Glomerular visceral epithelial cell (primary cell): Measurements from ENCODE around the gene ZNF12.

Source experiments
- DNase-seq: peaks from one replicate; pipeline ENCODE4 v3.0.0-alpha.2; 2016; ENCODE audit errors: extremely low spot score

Gene ZNF12

GRCh38 chr7:6647541-6647940 is 59.2 kb downstream of the ZNF12 start:
- no peak for DNase-seq

GRCh38 chr7:6647080-6647479 is 59.7 kb downstream of the ZNF12 start:
- no peak for DNase-seq

- DNase-seq = no peak
Observed at GRCh38 chr7:6646465-6646864, 60.3 kb downstream of the ZNF12 start.

- DNase-seq = no peak
Observed at GRCh38 chr7:6644728-6645127, 62.0 kb downstream of the ZNF12 start.

DNA sequence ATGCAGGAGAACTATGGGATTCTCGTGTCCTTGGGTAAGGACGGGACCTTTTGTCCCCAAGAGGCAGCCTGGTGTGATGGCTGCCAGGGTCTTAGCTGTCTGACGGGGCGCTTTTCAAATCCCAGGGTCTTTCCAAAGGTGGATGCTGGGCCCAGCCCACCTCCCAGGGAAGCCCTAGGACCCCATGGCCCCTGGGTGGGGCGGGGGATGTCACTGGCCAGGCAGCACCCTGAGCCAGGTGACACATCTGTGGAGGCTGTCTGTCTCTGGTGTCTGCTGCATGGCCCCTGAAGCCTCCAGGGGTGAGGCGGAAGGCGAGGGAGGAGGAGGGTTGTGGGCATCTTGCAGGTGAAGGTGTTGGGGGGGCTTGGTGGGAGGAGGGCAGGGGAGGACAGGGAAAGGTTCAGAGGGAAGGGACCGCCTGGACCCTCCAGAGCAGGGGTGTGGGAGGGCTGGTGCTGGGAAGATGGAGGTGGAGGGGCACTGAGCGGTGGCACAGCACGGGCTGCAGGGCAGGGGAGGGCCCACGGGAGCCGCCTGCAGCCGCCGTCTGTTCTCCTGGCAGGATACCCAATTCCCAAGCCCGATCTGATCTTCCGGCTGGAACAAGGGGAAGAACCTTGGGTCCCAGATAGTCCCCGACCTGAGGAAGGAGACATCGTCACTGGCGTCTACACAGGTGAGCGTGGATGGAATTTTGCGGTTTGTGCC is 62.7 kb downstream of the ZNF12 start:
- no peak for DNase-seq

DNA sequence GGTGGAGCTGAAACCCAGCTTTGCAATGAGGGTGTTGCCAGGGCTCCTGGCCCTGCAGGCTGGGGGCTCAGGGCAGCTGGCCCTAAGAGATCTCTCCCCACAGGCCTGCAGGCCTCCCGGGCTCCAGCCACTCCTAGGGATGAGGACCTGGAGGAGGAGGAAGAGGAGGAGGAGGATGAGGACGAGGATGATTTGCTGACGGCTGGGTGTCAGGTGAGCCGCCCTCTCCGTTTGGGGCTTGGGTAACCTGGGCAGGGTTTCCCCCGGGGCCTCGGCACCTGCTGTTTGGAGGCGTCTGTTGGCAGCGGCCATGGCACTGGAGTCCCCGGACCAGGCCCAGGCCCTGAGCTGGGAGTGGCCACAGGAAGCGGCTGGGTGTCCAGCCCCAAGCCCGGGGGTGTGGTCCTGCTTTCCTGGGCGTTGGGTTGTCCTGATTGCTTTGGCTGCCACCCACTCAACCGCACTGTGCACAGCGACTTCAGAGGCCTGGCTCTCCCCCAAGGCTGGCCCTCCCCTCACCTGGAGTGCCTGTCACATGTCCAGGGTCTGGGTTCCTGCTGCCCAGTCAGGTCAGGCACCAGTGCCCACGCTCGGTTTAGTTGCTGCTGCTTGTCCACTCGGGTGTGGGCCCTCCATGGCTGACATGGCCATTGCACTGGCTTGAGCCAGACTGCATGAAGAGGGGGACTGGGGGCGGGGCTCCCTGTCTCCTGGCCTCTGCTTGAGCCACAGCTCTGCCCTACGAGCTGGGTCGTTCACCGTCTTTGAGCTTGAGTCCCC is 63.7 kb downstream of the ZNF12 start:
- DNase-seq = no peak

- no peak for DNase-seq
Observed at GRCh38 chr7:6642239-6642839, 64.4 kb downstream of the ZNF12 start.

DNA sequence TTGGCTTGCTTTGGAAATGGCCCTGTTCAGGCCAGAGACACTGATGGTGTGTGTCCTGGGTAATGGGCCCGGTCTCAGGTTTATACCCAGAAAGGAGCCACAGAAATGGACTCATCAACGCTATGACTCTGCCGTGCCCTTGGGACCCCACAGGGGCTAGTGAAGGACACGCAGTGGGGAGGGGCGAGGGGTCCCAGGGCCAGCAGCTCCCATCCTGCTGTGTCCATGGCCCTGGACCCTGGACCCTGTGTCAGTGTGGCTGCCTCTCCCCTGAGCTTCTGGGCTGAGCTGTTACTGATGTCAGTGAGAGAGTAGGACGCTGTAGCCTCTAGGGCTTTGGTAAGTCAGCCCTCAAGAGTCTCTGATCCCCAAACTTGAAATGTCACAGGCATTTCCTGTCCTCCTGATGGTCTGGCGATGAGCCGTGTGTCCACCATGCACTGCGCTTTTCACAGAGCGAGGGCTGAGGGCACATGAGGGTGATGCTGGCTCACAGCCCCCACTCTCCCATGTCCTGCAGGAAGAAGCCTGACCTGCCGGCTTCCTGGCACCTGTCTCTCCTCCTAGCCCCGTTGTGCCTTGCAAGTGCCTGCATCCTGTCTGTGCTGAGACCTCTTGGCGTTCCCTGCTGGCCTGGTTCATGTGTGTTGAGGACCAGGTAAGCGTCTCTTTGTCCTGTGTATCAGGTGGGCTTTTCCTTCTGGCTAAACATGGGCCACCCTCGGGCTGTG is 65.3 kb downstream of the ZNF12 start:
- DNase-seq = no peak

- no peak for DNase-seq
Observed at GRCh38 chr7:6640246-6640721, 66.5 kb downstream of the ZNF12 start.

- DNase-seq = no peak
Observed at GRCh38 chr7:6639627-6640026, 67.1 kb downstream of the ZNF12 start.

- no peak for DNase-seq
Observed at GRCh38 chr7:6639032-6639431, 67.7 kb downstream of the ZNF12 start.
